Measurements from ENCODE around the gene C16orf95. TPM values are rescaled to one million over a fixed set of nuclear protein-coding genes. Genes with fewer than 3 reads are reported as not detected.
"Not testable (repeated sequence)": the region's sequence is repeated elsewhere in the genome, so short reads cannot be mapped to it uniquely, and the experiment has no call there.

Gene C16orf95
- total RNA-seq, 1 experiment from 2014 or later: 6.6 TPM

- Histone ChIP-seq H3K36me3 (no peaks in the 10 kb centered on the region), H3K9me3 (no peaks in the 10 kb centered on the region), H3K4me3 (no peak overlapping the region), H3K27me3 (no peaks in the 10 kb centered on the region)
- no peak for DNase-seq
Observed at GRCh38 chr16:87350681-87351319, 33.6 kb upstream of the C16orf95 start.

GRCh38 chr16:87350031-87350430 is 32.8 kb upstream of the C16orf95 start:
- no peaks in the 10 kb centered on the region for H3K27me3 ChIP-seq
- H3K4me3 ChIP-seq: no peak overlapping the region
- H3K9me3 ChIP-seq: no peaks in the 10 kb centered on the region
- no peaks in the 10 kb centered on the region for H3K36me3 ChIP-seq
- no peak for DNase-seq

- H3K4me3 ChIP-seq: no peak overlapping the region
- no peaks in the 10 kb centered on the region for H3K27me3 ChIP-seq
- DNase-seq: no peak
- H3K9me3 ChIP-seq: no peaks in the 10 kb centered on the region
- H3K36me3 ChIP-seq: no peaks in the 10 kb centered on the region
Observed at GRCh38 chr16:87348616-87349157, 31.5 kb upstream of the C16orf95 start.

GRCh38 chr16:87347932-87348615 is 30.9 kb upstream of the C16orf95 start:
- DNase-seq: no peak
- Histone ChIP-seq H3K27me3 (no peaks in the 10 kb centered on the region), H3K36me3 (no peaks in the 10 kb centered on the region), H3K4me3 (no peak overlapping the region), H3K9me3 (no peaks in the 10 kb centered on the region)

GRCh38 chr16:87346517-87347060 is 29.4 kb upstream of the C16orf95 start:
- DNase-seq: no peak
- H3K9me3 ChIP-seq: no peaks in the 10 kb centered on the region
- H3K36me3 ChIP-seq: no peaks in the 10 kb centered on the region
- no peaks in the 10 kb centered on the region for H3K27me3 ChIP-seq
- no peak overlapping the region for H3K4me3 ChIP-seq

GRCh38 chr16:87345726-87346424 is 28.7 kb upstream of the C16orf95 start:
- Histone ChIP-seq H3K36me3 (no peaks in the 10 kb centered on the region), H3K4me3 (no peak overlapping the region), H3K27me3 (no peaks in the 10 kb centered on the region), H3K9me3 (no peaks in the 10 kb centered on the region)
- DNase-seq: no peak

GRCh38 chr16:87344931-87345631 is 27.9 kb upstream of the C16orf95 start:
- no peak for DNase-seq
- H3K27me3 ChIP-seq: no peaks in the 10 kb centered on the region

GRCh38 chr16:87344165-87344930 is 27.2 kb upstream of the C16orf95 start:
- Histone ChIP-seq H3K9me3 (no peaks in the 10 kb centered on the region), H3K4me3 (no peak overlapping the region), H3K27me3 (no peaks in the 10 kb centered on the region), H3K36me3 (no peaks in the 10 kb centered on the region; the same call in 1 of the 2 replicates)
- no peak for DNase-seq

More at GRCh38 chr16:87344931-87345631, 27.9 kb upstream of the C16orf95 start:
- Histone ChIP-seq H3K36me3 (no peaks in the 10 kb centered on the region), H3K9me3 (no peaks in the 10 kb centered on the region), H3K4me3 (no peak overlapping the region)

GRCh38 chr16:87343753-87344050 is 26.5 kb upstream of the C16orf95 start:
- Histone ChIP-seq H3K36me3 (no peaks in the 10 kb centered on the region; the same call in 1 of the 2 replicates), H3K4me3 (no peak overlapping the region), H3K27me3 (no peaks in the 10 kb centered on the region), H3K9me3 (no peaks in the 10 kb centered on the region)
- no peak for DNase-seq

DNA sequence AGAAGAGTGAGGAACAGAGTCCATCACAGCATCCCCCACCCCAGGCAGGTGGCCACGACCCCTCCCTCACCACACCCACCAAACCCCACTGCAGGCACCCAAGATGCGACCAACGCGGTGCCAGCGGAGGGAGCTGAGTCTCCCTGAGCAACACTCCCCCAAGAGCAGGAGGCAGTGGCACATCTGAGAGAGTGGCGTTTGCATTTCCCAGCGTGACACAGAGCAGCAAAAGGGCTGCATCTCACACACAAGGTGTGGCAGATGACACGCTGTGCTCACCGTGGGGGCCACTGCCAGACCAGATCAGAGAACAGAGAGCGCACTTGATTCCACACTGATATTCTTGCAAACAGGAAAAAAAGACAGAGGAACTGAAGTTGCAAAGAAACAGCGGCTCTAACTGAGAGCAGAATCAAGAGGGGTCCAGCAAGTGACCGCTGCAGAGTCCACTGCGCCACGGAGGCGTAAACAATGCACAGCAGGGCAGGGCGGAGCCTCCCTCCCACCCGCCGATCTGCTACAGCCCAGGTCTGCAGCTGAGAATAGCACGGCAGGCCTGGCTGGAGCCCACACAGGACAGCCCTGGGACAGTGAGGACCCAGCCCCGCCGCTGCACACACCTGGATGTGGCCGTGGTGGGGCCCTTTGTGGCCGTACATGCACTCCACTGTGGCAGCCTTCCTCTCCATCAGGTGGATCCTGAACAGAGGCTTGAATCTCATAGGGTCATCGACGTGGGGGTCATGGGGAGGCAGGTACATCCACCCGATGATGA is 26.0 kb upstream of the C16orf95 start:
- Histone ChIP-seq H3K4me3 (no peak overlapping the region), H3K36me3 (no peaks in the 10 kb centered on the region; the same call in 1 of the 2 replicates), H3K27me3 (no peaks in the 10 kb centered on the region), H3K9me3 (no peaks in the 10 kb centered on the region)
- DNase-seq: no peak

- DNase-seq: no peak
- Histone ChIP-seq H3K9me3 (no peaks in the 10 kb centered on the region), H3K27me3 (no peaks in the 10 kb centered on the region), H3K36me3 (no peaks in the 10 kb centered on the region; the same call in 1 of the 2 replicates), H3K4me3 (no peak overlapping the region)
Observed at GRCh38 chr16:87342504-87342903, 25.3 kb upstream of the C16orf95 start.

- Histone ChIP-seq H3K36me3 (no peaks in the 10 kb centered on the region; the same call in 1 of the 2 replicates), H3K4me3 (no peak overlapping the region), H3K27me3 (no peaks in the 10 kb centered on the region), H3K9me3 (no peaks in the 10 kb centered on the region)
- DNase-seq: no peak
Observed at GRCh38 chr16:87340198-87340597, 23.0 kb upstream of the C16orf95 start.

GRCh38 chr16:87339724-87340105 is 22.5 kb upstream of the C16orf95 start:
- not testable (repeated sequence) for H3K36me3 ChIP-seq, DNase-seq, H3K27me3 ChIP-seq, H3K9me3 ChIP-seq, H3K4me3 ChIP-seq

DNA sequence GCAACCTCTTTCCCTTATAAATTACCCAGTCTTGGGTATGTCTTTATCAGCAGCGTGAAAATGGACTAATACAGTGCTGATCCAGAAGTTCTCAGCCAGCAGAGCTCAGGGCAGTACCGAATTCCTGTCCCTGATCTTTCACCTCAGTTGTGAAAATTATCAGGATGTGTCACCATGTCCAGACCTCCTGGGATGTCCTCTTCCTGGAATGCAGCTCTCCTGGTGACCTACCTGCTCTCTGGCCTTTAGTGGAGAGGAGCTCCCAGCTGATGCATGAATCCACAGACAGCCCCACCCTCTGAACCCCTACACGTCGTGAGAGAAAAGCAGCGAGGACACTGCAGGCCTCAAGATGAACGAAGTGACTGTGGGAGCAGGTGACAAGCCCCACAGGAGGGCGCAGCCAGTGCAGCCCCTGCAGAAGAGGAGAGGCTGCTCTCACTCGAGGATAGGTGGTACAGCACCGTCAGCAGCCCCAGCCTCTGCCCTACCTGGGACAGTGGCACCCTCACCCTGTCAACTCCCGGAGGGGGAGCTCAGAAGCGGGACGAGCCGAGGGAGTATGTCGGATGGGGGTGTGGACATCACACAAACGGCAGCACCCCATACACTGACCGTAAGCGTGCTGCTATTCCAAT is 22.0 kb upstream of the C16orf95 start:
- Histone ChIP-seq H3K9me3 (no peaks in the 10 kb centered on the region), H3K4me3 (no peak overlapping the region), H3K27me3 (no peaks in the 10 kb centered on the region), H3K36me3 (no peaks in the 10 kb centered on the region; the same call in 1 of the 2 replicates)
- DNase-seq: no peak

- Histone ChIP-seq H3K36me3 (no peaks in the 10 kb centered on the region; the same call in 1 of the 2 replicates), H3K9me3 (no peaks in the 10 kb centered on the region), H3K27me3 (no peaks in the 10 kb centered on the region), H3K4me3 (no peak overlapping the region)
- no peak for DNase-seq
Observed at GRCh38 chr16:87338155-87338765, 21.1 kb upstream of the C16orf95 start.
